Measurements from ENCODE around the gene MRFAP1L1.

Gene MRFAP1L1

DNA sequence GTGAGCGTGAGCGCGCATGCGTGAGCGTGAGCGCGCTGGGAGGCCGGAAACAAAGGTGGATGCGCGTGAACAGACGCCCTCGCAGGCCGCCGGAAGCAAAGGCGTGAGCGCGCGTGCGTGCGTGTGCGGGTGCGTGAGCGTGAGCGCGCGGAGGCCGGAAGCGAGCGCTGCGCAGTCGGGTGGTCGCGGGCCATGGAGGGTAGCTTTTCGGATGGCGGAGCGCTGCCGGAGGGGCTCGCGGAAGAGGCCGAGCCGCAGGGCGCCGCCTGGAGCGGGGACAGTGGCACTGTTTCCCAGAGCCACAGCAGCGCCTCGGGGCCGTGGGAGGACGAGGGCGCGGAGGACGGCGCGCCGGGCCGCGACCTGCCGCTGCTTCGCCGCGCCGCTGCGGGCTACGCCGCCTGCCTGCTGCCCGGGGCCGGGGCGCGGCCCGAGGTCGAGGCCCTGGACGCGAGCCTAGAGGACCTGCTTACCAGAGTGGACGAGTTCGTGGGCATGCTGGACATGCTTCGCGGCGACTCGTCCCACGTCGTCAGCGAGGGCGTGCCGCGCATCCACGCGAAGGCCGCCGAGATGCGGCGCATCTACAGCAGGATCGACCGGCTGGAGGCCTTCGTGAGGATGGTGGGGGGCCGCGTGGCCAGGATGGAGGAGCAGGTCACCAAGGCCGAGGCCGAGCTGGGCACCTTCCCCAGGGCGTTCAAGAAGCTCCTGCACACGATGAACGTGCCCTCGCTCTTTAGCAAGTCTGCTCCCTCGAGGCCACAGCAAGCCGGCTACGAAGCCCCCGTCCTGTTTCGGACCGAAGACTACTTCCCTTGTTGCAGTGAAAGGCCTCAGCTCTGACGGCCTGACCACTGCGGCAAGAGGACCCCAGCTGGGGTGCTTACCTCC lies 6.6 kb upstream of the MRFAP1L1 start, which contains the start of gene BLOC1S4:
Gene BLOC1S4 (plus strand): TSS at position 157 of the 894 bp plus-strand sequence. CDS start 36 bp downstream, at position 193.
- DNase-seq (peak; percentile 89), ATAC-seq (peak; percentile 80)

DNA sequence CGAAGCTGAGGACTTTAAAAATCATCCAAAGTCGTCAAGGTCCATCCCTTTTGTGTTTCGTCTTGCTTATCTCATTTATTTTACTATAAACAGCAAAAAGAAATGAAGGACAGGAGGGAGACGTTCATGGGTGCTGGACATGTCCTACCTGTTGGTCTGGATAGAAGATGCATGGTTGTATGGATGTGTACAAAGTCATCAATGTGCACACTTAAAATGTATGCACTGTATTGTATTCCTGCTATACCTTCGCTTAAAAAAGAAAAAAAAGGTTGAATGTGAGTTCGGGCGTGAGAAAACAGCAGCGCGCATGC lies 6.0 kb upstream of the MRFAP1L1 start:
- no peak for DNase-seq
- no peak for ATAC-seq

DNA sequence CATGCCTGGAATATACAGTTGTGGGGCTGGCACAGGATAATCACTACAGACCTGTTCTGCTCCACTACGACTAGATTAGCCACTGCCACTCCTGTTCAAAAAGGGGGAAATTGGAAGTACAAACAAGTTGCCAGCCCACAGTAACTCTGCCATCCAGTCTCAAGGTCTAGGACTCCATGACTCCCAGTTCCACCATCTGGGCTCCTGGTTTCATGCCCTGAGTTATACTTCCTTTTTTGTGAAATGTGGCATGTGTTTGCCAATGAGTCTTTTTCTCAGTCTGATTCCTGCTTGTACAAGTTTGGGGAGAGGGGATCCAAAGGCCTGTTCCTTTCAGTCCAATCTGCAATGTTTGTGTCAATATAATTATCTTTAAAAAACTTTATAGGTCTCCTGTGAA lies 5.3 kb upstream of the MRFAP1L1 start:
- ATAC-seq = no peak
- no peak for DNase-seq

DNA sequence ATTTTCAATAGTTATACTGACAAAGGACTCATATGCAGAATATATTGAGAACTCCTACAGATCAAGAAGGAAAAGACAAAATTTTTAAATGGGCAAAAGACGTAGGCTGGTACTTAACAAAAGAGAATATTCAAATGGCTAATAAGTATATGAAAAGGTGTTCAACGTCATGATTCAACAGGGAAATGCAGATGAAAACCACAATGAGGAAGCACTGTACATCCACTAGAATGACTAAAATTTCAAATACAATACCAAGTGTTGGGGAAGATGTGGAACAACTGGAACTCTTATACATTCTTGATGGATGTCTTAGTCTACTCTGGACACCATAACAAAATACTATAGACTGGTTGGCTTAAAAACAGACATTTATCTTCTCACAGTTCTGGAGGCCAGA lies 1.3 kb upstream of the MRFAP1L1 start:
- ATAC-seq (no peak), DNase-seq (no peak)

DNA sequence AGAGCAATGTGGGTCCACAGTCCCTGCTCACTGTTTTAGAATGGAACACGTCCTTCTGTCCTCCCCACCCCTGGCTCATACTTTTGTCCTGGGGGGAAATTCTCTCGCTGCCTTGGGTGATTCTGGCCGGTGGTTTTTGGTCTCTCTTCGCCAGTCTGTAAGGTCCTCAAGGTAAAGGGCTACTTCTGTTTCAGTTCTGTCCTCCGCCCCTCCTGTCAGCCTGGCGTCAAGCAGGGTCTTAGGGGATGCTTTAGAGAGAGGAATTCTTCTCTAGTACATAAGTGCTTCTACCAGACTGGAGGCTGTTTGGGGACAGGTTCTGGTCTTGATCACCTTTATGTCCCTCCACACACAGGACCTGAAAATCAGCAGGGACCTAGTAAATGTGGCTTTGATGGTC lies 617 bp upstream of the MRFAP1L1 start:
- DNase-seq (no peak), ATAC-seq (no peak)

DNA sequence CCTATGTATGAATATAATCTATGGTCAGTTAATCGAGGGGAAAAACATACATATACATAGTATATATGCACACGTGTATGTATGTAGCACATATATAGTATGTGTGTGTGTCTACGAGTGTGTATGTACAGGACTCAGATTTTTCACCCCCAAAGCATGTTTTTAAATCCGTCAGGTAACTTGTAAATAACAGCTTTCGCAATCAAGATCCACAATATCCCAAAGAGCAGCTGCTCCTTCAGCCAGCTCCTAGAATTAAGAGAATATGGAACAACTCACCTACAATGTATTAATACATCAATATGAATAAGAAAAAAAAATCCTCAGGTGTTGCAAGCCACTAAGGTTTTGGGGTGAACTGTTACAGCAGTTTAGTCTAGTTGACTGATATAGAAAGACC lies 3.5 kb downstream of the MRFAP1L1 start:
- ATAC-seq (no peak), DNase-seq (no peak)

DNA sequence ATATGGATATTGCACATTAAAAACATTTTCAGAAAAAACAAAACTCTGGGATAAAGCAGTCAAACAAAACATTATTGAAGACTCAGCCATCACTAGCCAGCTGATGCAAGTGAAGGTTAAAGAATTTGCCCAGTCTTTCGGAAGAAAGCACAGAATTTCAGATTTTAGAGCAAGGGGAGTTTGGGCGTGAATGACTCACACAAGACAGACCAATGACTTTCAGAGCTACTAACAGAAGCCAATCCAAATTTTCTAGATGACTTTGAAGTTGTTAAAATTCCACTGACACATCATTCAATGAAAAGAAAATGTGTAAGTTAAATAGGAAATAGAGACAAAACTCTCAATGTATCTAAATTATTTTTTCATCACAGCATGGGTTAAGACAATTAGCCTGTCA lies 4.0 kb downstream of the MRFAP1L1 start:
- DNase-seq = no peak
- peak; percentile 19 for ATAC-seq

DNA sequence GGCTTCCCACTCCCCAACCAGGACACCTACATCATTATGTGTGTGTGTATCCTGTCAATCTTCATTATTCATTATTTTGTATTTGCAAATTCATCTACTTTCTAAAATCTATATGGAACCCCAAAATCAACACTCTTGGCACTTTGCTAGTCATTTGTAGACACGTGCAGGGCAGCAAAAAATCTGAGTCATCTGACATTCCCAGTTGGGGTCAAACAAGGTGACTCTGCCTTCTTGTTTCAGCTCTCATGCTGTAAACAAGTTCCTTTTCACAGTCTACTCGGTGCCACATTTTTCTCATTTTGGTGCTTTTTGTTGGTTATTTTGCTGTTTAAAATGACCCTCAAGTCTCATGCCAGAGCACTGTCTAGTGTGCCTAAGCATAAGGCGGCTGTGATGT lies 5.9 kb downstream of the MRFAP1L1 start:
- ATAC-seq (peak; percentile 32), DNase-seq (no peak)

DNA sequence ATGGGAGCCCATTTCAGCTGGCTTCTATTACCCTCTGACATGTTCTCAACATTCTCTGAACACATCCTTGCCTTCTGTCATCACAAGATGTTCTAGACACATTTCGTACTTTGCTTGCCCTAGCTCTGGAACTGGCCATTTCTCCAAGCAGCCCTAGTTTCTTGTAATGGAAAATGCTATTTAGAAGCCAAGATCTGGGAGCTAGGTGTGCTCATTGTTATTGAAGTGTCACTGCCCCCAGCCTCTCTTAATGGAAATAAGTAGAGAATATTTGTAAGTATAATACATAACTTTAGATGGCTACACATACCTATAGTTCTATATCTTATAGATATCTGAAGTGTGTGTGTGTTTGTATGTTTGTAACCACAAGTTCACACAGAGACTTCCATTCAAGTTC lies 6.9 kb downstream of the MRFAP1L1 start:
- ATAC-seq (no peak), DNase-seq (no peak)

DNA sequence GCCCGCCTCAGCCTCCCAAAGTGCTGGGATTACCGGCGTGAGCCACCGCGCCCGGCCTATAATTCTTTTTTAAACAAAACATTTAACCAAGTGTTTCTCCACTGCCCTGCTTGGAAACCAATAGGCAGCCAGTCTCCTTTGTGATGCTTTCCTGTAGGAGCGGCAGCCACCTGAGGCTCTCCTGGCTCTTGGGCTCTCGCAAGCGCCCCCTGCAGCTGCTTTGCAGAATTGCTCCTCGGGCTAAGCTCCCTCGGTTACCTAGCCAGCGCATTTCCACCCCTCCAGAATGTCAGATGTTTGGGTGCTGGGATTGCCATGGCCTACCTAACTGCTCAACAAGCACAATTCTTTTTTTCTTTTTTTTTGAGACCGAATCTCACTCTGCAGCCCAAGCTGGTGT lies 8.3 kb downstream of the MRFAP1L1 start:
- ATAC-seq (peak; percentile 25), DNase-seq (peak; percentile 64)

DNA sequence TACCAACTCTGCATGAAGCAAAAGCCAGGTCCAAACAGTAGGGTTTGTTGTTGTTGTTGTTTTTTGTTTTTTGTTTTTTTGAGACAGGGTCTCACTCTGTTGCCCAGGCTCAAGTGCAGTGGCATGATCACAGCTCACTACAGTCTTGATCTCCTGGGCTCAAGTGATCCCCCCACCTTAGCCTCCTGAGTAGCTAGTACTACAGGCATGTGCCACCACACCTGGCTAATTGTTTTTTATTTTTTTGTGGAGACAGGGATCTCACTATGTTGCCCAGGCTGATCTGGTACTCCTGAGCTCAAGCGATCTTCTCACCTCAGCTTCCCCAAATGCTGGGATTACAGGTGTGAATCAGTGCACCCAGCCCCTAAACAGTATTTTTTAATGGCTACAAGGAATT lies 9.8 kb downstream of the MRFAP1L1 start:
- ATAC-seq = no peak
- DNase-seq = no peak

DNA sequence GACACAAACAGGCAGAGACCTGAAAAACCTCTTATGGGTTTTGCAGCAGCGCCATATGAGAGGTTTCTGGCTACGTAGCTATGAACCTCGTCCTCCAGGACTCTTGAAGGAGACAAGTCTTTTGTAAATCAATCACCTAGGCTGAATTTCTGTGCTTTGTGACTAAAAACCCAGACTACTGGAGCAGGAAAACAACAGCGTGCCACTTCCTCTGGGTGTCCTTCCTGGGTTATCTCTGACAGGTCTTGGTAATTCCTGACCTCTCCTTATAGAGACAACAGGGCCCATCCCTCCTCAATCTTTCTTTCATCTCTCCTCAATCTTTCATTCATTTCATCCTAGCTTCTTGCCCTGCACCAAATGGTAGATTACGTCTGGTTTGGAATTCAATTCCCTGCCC lies 10.3 kb downstream of the MRFAP1L1 start:
- no peak for DNase-seq
- ATAC-seq = no peak

DNA sequence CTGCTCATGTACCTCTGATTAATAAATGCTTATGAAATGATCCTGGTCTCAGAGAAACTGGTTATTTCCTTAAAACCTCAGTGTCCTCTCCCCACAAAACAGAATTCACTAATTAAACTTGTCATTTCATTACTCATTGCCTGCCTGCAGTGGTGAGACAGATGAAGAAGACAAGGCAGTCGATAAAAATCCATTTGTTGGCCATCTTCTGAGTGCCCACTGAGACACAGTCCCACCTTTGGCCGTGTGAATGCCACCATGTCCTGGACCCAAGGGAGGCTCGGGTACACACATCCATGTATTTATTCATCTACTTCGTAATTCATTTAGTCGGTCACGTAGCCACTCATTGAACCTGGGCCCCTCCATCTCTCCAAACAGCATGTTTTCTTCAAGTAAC lies 12.5 kb downstream of the MRFAP1L1 start:
- no peak for ATAC-seq
- no peak for DNase-seq

DNA sequence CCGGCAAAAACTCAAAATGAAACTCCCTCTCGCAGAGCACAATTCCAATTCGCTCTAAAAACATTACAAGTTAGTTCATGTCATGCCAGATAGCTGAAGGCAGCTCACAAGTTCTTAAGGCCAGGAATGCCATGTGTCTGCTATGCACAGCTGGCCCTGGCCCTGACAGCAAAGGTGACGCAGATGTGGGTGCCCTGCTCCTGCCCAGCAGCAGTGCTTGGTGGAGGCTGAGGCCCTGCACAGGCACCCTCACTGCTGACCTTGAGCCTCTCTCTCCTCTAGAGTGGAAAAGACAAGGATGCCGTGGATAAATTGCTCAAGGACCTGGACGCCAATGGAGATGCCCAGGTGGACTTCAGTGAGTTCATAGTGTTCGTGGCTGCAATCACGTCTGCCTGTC lies 13.1 kb downstream of the MRFAP1L1 start:
- peak; percentile 59 for ATAC-seq
- no peak for DNase-seq

DNA sequence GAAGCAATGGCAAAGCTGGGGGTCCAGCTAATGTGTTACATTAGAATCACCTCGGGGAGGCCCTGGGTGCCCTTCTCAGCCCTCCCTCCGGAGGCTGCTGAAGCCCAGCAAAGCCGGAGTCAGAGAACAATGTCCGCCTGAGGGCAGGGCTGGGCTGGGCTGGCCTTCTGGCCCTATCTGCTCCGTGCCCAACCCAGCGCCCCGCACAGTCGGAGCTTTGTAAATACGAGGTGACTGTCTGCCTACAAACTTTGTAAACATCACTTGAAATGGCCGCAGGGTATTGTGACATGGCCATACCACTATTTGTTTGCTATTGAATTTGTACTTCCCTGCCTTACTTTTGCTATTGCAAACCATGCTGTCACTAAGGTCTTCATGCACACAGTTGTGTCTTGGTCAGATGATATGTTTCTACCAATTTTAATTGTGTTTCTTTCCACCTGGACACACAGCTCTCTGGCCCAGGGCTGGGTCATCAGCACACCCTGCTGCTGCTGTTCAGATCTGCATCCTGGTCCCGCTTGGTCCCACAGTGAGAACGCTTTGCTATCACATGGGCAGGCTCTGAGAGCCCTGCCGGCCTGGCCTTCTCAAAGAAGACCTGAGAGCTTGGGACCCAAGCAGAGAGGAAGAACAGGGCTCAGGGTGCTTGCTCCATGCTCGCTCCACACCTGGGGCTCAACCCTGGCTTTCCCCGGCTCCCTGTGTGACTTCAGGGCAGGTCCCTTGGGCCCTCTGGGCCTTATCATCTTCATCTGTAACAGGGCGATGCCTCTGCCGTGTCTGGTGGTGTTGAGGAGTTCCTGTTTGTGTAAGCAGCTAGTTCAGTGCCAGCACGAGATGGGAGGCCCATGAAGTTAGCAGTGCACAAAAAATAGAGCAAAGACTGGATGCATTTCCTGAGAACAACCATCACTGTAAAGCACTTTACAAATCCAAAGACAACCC lies 13.7 kb downstream of the MRFAP1L1 start:
- ATAC-seq = peak; percentile 57
- DNase-seq = no peak

DNA sequence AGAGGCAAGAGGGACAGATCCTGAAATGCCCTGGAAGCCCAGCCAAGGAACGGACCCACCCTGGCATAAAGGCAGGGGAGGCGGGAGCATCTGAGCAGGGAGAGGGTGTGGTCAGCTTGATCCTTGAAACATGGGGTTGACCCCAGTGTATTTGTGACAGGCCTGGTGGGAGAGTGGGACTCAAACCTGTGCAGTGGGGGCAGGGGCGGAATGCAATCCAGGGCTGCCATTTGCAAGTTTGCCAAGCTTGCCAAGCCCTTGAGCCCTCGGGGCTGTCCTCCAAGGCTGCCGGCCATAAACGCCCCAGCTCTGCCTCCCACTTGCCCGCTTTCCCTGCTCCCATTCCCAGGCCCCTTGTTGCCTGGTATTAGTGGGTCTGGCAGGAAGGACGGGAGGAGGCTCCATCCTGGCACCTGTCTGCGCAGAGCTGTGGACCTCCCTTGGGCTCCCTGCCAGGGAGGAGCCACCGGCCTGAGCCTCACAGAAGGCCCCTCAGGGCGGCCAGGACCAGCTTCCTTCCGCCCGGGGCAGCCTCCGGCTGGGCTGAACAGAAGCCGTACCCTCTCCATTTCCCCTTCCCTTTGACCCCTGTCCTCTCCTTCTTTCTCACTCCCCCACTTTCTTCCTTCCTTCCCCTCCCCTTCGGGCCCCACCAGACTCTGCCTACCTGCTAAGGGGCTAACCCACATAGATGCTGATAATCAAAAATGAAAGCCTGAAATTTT lies 15.3 kb downstream of the MRFAP1L1 start:
- no peak for ATAC-seq
- DNase-seq = no peak

DNA sequence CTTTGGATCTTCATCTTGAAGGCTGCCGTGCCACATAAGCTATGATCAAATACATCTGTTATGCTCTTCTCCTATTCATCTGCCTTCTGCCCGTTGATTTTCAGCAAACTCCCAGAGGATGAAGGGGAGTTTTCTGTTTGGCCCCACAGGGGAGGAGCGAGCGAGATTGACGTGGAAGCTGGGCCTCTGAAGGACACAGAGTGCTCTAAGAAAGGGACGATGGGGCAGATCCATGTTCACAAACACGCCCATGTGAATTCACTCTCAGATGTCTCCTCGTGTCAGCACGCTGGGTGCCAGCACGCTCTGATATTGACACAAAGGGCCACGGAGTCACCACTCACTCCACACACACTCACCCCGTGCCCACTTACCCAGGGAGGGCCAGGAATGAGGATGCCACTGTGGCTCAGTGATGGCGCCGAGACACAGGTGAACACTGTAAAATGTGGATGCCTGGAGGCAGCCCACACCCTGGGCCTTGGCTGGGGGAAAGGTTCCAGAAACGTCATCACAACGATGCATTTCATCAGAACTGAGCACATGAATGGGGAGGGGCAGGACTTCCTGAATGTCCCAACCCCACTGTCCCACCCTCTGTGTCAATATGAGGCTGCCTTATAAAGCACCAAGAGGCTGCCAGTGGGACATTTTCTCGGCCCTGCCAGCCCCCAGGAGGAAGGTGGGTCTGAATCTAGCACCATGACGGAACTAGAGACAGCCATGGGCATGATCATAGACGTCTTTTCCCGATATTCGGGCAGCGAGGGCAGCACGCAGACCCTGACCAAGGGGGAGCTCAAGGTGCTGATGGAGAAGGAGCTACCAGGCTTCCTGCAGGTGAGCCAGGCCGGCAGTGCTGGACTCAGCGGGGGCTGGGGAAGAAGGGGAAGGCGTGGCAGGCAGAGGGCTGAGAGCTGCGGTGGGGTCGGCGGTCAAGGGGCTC lies 16.2 kb downstream of the MRFAP1L1 start, which contains the start of gene S100P:
Gene S100P (plus strand): TSS at position 648 of the 946 bp plus-strand sequence. CDS start 55 bp downstream, at position 703.
- ATAC-seq (no peak), DNase-seq (no peak)

DNA sequence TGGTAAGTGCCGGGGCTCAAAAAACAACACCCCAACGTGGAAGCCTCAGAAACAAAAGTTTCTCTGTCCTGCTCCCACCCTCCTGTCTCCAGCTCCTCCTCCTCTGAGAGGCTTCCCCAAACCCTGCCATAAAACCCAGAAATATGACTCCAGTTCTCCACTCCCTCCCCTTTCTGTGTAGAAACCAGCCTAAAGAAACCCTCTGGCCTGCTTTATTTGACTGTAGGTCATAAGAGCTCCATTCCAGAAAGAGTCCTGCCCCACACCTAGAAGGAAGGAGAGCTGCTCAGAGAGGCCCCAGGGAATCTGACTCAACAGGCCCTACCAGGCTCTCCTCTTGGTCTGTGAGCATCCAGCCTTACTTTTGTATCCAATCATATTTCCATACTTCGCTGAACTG lies 16.9 kb downstream of the MRFAP1L1 start:
- no peak for ATAC-seq
- no peak for DNase-seq

DNA sequence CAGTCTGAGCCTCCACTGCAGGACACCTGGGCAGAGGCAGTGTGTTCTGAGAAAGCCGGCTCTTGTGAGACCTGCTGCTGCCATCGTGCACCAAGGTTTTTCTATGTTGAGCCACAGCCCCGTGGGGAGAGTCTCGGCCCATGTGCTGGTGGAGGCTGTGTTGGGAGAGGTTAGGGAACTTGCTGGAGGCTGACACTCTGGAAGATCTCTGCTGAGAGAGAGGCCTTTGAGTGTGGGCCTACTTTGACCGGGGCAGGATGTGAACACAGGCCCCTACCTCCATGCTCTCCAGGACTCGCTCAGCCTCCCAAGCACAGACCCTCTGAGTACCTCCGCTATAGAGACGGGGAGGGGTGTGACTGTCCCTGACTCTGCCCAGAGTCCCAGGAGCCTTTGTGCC lies 17.3 kb downstream of the MRFAP1L1 start:
- DNase-seq = no peak

DNA sequence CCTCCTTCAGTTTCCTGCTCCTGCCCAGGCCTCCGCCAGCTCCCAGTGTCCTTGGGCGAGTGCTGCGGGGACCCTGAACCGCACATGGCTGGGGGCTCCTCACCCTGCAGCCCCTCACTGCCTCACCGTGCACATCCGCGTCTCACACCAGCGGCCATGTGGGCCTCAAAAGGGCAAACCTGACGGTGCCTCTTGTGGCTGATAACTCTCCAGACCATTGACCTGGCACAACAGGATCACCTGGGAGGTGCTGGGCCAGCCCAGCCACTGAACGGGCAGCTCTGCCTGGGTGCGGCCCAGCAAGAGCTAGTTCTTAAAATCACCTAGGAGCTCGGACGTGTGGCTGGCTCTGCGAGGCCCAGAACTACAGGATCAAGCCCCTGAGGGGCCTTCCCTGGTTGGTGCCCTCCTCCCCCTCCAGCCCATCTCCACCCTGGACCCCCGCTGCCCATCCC lies 20.1 kb downstream of the MRFAP1L1 start:
- DNase-seq (no peak), ATAC-seq (peak; percentile 2)

More for the DNA sequence above, 17.3 kb downstream of the MRFAP1L1 start:
- ATAC-seq = no peak
